CD4-positive, alpha-beta T cell treated with Interferon gamma for 1 hour (primary cell): Measurements from ENCODE around the gene CDRT15.
"Not testable (repeated sequence)": the region's sequence is repeated elsewhere in the genome, so short reads cannot be mapped to it uniquely, and the experiment has no call there.

Experiments
- DNase-seq: peaks from one replicate; pipeline ENCODE4 v3.0.0-alpha.2; 2020

Gene CDRT15

GRCh38 chr17:14205992-14206461, 30.6 kb downstream of the CDRT15 start:
- DNase-seq = peak; percentile 39

DNA sequence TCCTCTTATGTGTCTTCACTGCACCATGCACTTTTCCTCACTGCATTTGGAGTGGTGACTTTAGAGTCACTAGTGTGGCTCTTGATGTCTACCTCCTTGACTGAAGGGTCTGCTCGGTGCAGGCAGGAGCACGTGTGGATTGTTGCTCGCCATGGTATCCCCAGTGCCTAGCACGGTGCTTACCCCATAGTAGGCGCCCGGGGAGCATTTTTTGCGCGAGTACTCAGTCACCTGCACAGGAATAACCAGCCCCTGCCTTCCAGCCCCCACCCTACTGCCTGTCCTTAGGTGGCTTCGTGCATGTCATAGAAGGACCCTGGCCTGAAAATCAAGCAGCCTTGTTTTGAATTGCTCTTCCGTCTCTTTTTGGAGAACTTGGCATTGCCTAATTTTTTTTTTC, 31.3 kb downstream of the CDRT15 start:
- no peak for DNase-seq

DNA sequence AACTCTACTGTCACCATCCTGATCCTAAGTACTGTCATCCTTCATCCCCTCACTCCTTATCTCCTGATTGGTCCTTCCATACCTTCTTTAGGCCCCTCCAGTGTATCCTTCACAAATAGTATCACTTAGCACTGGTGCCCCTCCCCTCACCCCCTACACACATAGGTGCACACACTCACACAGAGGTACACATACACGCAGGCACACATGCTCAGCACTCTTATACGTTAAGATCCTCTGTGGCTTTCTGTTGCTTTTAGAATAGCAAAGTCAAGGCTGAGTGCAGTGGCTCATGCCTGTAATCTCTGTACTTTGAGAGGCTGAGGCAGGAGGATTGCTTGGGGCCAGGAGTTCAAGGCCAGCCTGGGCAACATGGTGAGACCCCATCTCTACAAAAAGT, 32.1 kb downstream of the CDRT15 start:
- DNase-seq = no peak

GRCh38 chr17:14204084-14204483, 32.6 kb downstream of the CDRT15 start:
- no peak for DNase-seq

DNA sequence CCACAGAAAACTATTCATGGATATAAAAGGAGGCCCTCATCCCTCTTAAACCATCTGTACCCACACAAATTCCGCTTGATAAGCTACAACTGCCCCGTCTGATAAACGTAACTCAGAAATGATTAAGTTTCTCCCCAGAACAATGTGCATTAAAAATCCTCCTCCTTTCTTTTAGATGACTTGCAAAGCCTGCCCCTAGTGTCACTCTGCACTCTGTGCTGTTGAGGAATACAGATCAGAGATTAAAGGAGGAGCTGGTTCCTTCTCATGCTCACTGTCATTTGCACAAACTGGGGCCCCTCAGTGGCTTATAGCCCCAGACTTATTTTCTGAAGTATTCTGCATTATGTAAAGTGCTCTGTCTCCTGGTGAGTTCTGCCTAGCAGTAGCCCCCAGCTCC, 33.3 kb downstream of the CDRT15 start:
- no peak for DNase-seq

DNA sequence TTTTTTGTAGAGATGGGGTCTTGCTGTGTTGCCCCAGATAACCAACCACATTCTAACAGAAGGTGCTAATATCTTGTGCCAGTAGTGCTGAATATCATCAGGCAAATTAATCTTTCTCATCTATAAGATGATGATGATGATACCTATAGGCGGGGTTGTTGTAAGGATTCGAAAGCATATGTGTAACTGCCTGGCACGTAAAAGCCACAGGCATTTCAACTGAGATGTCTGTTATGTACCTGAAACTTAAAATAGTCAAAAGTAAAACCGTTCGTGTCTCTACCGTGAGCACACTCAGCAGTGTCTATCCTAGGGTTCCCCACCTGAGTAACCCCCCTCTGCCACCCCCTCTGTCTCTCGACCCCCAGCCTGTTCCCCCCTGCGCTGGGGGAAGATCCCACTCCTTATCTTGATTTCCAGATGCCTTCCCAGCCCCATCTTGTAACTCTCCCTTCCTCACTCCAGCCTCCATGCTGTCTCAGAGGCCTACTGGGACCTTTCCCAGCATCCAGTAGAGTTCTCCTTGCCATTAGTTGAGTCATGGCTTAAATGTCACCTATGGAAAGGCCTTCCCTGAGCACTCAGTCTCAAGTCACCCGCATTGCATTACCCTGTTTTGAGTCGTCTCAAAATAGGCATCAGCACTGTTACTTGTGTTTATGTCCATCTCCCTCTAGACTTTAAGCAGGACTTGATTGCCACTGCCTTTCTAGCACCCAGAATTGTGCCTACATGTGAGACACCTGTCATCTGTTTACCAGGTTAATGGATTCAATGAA, 34.1 kb downstream of the CDRT15 start:
- no peak for DNase-seq

DNA sequence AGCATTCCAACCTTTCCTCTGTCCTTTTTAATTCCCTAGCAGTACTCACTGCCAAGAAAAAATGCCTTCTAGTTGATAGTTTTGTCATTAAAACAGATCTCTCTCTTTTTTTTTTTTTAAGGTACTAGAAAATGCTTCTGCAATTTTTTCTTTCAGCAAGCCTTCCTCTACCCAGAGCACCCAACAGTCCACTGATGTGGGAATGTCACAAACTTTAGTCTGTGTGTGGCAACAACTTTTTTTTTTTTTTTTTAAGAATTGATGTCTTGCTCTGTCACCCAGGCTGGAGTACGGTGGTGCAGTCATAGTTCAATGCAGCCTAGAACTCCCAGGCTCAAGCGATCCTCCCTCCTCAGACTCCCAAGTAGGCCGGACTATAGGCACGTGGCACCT, 34.7 kb downstream of the CDRT15 start:
- no peak for DNase-seq

DNA sequence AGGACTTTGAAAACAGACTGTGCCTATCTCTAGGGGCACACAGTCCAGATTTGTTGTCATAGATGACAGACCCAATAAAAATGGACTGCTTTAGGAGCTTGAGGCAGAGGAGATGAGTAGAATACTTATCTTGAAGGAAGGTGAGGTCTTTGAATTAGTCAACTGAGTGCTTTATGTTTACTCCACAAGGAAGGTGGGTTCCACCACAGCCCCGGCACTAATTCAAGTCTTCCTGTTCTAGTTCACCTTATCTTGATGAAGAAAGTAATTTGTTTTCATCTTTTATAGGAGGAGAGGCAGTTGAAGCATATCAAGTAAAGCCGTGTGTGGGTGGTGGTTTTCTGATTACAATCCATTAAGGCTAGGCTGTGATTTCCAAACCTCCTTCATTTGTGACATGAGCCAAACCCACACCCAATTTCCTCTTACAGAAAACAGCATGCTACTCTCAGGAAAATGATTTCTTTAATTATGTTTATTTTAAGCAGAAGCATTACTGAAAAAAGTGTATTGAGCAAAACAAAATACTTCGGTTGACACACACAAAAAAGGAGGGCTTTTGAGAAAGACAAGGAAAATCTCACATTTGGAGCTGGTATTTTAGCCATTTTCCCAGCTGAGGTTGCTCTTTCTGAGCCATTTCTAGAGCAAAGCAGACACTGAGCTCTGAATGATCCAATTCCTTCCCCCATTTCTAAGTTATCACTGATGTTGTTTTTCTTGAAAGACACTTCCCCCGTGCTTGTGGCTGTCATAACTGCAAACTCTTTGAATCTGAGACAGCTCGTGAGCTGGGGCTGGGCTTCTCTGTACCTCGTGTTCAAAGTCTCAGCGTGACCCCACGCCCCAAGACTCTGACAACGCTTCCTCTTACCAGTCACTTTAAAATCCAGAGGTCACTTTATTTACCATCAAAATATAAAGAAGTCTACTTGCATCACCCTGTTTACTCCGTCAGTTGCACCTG, 35.4 kb downstream of the CDRT15 start:
- DNase-seq = peak; percentile 57

GRCh38 chr17:14200354-14200753, 36.3 kb downstream of the CDRT15 start:
- no peak for DNase-seq

DNA sequence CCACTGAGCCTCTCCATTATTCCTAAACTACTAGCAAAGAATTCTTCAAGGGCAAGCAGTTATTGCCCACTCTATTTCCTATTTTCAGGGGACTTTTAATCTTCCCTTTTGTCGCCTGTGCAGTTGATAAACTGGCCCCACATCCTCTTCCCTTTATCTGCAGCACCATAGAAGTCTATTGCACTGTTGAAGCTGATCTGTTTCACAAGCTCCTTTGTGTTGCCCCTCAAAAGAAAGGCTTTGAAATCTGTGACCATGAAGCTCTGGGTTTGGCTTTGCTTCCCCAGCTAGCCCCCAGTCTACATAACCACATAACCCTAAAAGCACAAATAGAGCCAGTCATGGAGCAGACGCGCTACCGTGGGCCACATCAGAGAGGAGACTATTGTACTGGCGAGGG, 37.1 kb downstream of the CDRT15 start:
- DNase-seq = no peak

GRCh38 chr17:14198575-14198974, 38.1 kb downstream of the CDRT15 start:
- DNase-seq = no peak

DNA sequence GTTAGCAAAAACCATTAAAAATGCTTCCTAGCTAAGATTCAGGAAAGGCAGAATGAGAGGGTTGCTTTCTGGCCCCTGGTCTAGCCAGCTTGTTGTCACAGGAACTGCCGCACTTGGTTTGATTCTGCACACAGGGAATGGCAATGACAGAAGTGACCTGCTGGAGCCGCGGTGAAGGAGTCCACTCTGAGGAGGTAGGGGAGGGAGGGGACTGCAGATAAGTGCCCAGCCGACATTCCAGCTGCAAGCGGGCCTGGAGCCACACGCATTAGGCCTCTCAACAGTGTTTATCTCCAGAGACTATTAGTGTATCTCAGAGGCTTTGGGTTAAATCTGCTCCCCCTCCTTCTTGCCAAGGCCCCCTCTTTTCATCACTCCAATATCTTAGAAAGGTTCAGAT, 38.6 kb downstream of the CDRT15 start:
- DNase-seq = no peak

DNA sequence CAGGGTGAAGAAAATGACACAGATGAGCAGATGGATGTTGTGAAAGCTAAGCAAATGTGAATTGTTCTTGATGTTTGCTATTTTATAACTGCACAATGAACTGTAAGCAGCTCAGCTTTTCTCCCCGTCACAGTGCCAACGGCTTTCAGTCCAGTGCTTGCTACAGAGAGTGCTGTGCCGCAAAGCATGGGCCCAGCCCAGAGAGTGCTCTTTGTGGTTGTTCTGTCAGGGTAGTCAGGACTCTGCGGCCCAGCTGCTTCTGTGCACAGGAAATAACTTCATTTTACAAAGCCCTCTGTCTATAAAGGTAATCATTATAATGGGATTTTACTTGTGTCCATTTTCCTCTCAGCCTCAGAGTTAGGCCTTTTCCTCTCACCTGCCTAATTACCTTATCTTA, 39.1 kb downstream of the CDRT15 start:
- DNase-seq = peak; percentile 23

GRCh38 chr17:14197057-14197456, 39.6 kb downstream of the CDRT15 start:
- no peak for DNase-seq

DNA sequence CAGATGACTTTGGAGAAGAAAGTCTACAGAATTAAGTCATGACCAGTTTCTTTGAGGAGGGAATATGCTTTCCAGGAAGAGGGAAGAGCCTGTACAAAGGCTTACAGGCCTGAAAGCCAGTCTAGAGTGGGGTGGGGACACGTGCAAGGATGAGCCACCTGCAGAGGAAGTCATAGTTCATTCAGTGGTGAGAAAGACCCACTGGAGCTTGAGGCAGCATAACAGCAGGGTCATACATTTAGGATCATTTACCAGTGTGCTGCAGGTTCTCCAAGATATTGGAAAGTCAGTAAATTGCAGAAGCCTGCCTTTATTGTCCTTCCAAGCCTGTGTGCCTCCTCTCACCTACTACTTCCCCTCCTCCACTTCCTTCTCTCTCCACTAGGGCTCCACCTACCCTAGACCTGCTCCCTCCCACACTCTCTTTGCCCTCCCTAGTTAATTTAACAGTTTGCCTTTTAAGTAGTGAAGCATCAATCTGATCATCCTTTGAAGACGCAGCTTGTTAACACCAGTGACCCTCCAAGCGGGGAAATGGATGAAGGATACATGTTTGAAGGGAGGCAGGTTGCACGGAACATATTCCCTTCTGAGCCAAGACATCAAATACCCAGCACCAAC, 40.2 kb downstream of the CDRT15 start:
- no peak for DNase-seq

DNA sequence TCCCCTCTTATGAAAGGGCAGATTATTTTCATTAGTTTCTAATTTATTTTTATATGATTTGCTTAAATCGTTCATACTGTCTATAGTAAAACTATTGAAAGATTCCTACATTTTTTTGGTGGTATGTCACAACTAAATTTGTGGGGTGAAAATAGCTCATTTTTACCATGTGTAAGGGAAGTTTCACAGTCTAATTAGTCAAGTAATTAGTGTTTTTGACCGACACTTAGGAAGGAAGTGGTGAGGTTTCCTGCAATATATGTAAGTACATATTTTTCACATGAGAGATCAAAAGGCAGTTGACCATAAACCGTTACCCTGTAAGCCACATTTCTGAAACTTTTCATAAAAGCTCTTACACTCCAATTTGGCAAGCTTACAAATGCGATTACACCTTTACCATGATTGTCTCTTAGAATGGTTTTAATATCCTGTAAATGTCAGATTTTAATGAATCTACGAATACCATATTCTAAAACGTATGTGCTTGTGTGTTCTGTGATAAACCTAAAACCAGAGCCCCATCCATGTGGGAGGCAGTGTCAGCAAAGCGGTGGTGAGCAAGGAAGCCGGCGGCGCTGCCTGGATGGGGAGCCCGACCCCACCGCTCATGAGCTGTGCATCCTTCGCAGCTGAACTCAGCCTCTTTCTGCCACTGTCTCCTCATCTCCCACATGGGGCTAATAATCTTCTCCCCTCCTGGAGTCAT, 43.9 kb downstream of the CDRT15 start:
- DNase-seq = not testable (repeated sequence)

- not testable (repeated sequence) for DNase-seq
Observed at GRCh38 chr17:14192039-14192438, 44.6 kb downstream of the CDRT15 start.

GRCh38 chr17:14191469-14191868, 45.2 kb downstream of the CDRT15 start:
- not testable (repeated sequence) for DNase-seq

DNA sequence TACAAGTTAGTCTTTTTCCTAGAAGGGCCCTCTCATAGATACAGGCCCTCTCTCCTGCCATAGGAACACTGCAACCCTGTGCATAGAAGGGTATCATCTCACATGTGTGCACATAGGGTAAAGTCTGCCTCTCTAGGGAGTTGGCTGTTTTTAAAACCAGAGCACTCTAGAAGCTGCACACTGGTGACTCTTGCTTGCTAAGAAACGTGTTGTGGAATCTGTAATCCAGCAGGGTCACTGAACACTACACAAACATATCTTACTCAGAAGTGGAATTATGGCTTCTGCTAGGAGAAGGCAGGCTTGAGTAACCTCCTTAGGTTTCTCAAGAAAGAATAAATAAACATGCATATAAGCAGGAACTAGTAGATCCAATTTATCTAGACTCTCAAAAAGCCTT, 45.9 kb downstream of the CDRT15 start:
- not testable (repeated sequence) for DNase-seq

- not testable (repeated sequence) for DNase-seq
Observed at GRCh38 chr17:14186443-14186842, 50.2 kb downstream of the CDRT15 start.
